GM12801 (cell line): Measurements from ENCODE around the gene LGI4.

Experiments
- CTCF ChIP-seq: IDR thresholded peaks from one replicate; pipeline ENCODE4 v1.5.1; 2011; ENCODE audit warnings: control low read depth; ENCODE audit not compliant: insufficient read length; ENCODE audit errors: extremely low read depth

The LGI4 gene

GRCh38 chr19:35104361-35104760 is 30.5 kb downstream of the LGI4 start:
- TF ChIP-seq CTCF, result no peak

GRCh38 chr19:35100588-35101533 is 34.0 kb downstream of the LGI4 start:
- no peak for TF ChIP-seq CTCF

- no peak for TF ChIP-seq CTCF
These were observed 35.0 kb downstream of the LGI4 start for GRCh38 chr19:35099897-35100275.

GRCh38 chr19:35099155-35099896 is 35.5 kb downstream of the LGI4 start:
- no peak for TF ChIP-seq CTCF

- TF ChIP-seq CTCF, result no peak
These were observed 36.3 kb downstream of the LGI4 start for GRCh38 chr19:35098413-35099049.

GRCh38 chr19:35095667-35096368 is 39.0 kb downstream of the LGI4 start:
- no peak for TF ChIP-seq CTCF
